ENCODE measurements around the gene LRRC53. TPM values are rescaled to one million over a fixed set of nuclear protein-coding genes. Genes with fewer than 3 reads are reported as not detected.
A peak's percentile ranks its signal among the peaks of the same experiment; 100 is the strongest.

LRRC53 gene
- polyA plus RNA-seq, 2 donors = not detected

- no peaks in the 10 kb centered on the region for H3K27me3 ChIP-seq (ENCODE audit: control insufficient read depth in 1 of 2, insufficient read depth in 2 of 2, low read length in 2 of 2)
- no peaks in the 10 kb centered on the region for H3K9me3 ChIP-seq (ENCODE audit: control insufficient read depth in 2 of 2, insufficient read depth in 1 of 2, low read depth in 1 of 2, low read length in 1 of 2)
- H3K4me3 ChIP-seq (ENCODE audit: low read depth in 1 of 2, low read length in 2 of 2) = no peak overlapping the region
- 34 to 36% methylated on average over 3 of the region's 3 CpGs for WGBS, 2 donors
- H3K36me3 ChIP-seq (ENCODE audit: control insufficient read depth in 2 of 2, insufficient read depth in 2 of 2, low read length in 1 of 2) = no peaks in the 10 kb centered on the region
- H3K27ac ChIP-seq (ENCODE audit: low read depth in 2 of 2, low read length in 1 of 2) = peak overlapping the region in 1 of 2 donors; percentile 10
- no peaks in the 10 kb centered on the region for H3K4me1 ChIP-seq (ENCODE audit: control insufficient read depth in 2 of 2, insufficient read depth in 2 of 2, low read length in 1 of 2)
Measured at GRCh38 chr1:74470936-74471335, 41.5 kb downstream of the LRRC53 start.

DNA sequence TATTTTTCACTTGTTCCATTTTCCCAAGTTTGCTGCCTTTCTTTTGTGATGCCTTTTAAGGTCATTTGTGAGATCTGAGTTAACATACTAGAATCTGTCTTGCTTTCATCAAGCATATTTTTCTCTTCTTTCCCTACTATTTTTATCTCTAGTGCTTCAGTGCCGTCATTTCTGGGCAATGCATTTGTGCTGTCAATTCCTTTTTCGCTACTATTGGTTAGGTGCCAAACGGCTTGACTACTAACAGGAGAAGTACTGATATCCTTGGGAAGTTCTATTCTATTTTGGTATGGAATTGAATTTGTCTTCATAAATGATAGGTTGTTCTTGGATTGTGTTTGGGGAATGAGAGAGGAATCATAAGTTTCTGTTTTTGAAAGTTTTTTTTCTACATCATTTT lies 42.2 kb downstream of the LRRC53 start:
- no peak overlapping the region for H3K4me3 ChIP-seq (ENCODE audit: low read depth in 1 of 2, low read length in 2 of 2)
- H3K4me1 ChIP-seq (ENCODE audit: control insufficient read depth in 2 of 2, insufficient read depth in 2 of 2, low read length in 1 of 2) = no peaks in the 10 kb centered on the region
- H3K9me3 ChIP-seq (ENCODE audit: control insufficient read depth in 2 of 2, insufficient read depth in 1 of 2, low read depth in 1 of 2, low read length in 1 of 2) = no peaks in the 10 kb centered on the region
- H3K36me3 ChIP-seq (ENCODE audit: control insufficient read depth in 2 of 2, insufficient read depth in 2 of 2, low read length in 1 of 2) = no peaks in the 10 kb centered on the region
- no peaks in the 10 kb centered on the region for H3K27me3 ChIP-seq (ENCODE audit: control insufficient read depth in 1 of 2, insufficient read depth in 2 of 2, low read length in 2 of 2)
- H3K27ac ChIP-seq (ENCODE audit: low read depth in 2 of 2, low read length in 1 of 2) = no peak overlapping the region
- WGBS, 2 donors = 53 to 54% methylated on average over 3 of the region's 3 CpGs

DNA sequence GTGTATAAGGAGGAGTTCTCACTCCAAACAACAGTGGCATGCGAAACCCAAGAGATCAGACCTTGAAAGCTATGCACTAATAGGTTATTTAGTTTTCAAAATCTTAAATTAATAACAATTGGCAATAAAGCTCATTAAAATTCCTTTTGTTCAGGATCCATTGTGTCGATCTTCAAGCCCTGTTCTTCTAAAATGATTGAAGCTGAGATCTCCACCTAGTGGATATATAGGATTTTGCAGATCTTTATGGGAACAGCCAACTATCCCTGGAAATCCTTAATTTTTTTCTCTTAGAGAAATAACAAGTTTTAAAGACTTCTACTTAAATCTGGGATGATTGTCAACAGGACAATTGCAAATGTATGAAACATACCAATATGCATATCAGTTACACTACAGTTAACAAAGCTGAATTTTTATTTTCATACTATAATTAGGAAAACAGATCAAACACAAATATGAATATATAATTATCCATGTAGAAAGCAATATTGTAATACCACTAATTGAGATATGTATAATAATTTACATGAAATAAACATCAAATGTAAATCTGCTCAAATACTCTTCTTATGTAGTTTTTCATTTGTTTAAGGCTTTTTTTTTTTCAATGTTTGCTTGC lies 43.3 kb downstream of the LRRC53 start:
- Histone ChIP-seq H3K4me3 (ENCODE audit: low read depth in 1 of 2, low read length in 2 of 2) (no peak overlapping the region), H3K27ac (ENCODE audit: low read depth in 2 of 2, low read length in 1 of 2) (no peak overlapping the region)
- 7 to 11% methylated on average over 2 of the region's 2 CpGs for whole genome bisulfite sequencing, 2 donors

GRCh38 chr1:74467786-74468377 lies 44.5 kb downstream of the LRRC53 start:
- WGBS, 2 donors = 73 to 74% methylated on average over 3 of the region's 3 CpGs
- Histone ChIP-seq H3K36me3 (ENCODE audit: control insufficient read depth in 2 of 2, insufficient read depth in 2 of 2, low read length in 1 of 2) (no peaks in the 10 kb centered on the region), H3K27ac (ENCODE audit: low read depth in 2 of 2, low read length in 1 of 2) (no peak overlapping the region), H3K4me3 (ENCODE audit: low read depth in 1 of 2, low read length in 2 of 2) (no peak overlapping the region), H3K4me1 (ENCODE audit: control insufficient read depth in 2 of 2, insufficient read depth in 2 of 2, low read length in 1 of 2) (no peaks in the 10 kb centered on the region), H3K9me3 (ENCODE audit: control insufficient read depth in 2 of 2, insufficient read depth in 1 of 2, low read depth in 1 of 2, low read length in 1 of 2) (no peaks in the 10 kb centered on the region), H3K27me3 (ENCODE audit: control insufficient read depth in 1 of 2, insufficient read depth in 2 of 2, low read length in 2 of 2) (no peaks in the 10 kb centered on the region)

More for the DNA sequence above, 43.3 kb downstream of the LRRC53 start:
- no peaks in the 10 kb centered on the region for H3K27me3 ChIP-seq (ENCODE audit: control insufficient read depth in 1 of 2, insufficient read depth in 2 of 2, low read length in 2 of 2)
- H3K9me3 ChIP-seq (ENCODE audit: control insufficient read depth in 2 of 2, insufficient read depth in 1 of 2, low read depth in 1 of 2, low read length in 1 of 2) = no peaks in the 10 kb centered on the region
- H3K36me3 ChIP-seq (ENCODE audit: control insufficient read depth in 2 of 2, insufficient read depth in 2 of 2, low read length in 1 of 2) = no peaks in the 10 kb centered on the region
- no peaks in the 10 kb centered on the region for H3K4me1 ChIP-seq (ENCODE audit: control insufficient read depth in 2 of 2, insufficient read depth in 2 of 2, low read length in 1 of 2)

DNA sequence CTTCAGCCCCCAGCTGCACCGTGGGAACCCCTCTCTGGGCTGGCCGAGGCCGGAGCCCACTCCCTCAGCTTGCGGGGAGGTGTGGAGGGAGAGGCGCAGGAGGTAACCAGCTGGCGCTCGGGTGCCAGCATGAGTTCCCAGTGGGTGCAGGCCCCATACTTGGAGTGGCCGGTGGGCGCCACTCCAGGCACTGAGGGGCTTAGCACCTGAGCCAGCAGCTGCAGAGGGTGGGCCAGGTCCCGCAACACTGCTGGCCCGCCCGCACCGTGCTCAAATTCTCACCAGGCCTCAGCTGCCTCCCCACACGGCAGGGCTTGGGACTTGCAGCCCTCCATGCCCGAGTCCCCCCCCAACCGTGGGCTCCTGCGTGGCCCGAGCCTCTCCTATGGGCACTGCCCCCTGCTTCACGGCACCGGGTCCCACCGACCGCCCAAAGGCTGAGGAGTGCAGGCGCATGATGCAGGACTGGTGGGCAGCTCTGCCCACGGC lies 47.2 kb downstream of the LRRC53 start:
- H3K9me3 ChIP-seq (ENCODE audit: control insufficient read depth in 2 of 2, insufficient read depth in 1 of 2, low read depth in 1 of 2, low read length in 1 of 2) = no peaks in the 10 kb centered on the region
- no peak overlapping the region for H3K4me3 ChIP-seq (ENCODE audit: low read depth in 1 of 2, low read length in 2 of 2)
- no peak overlapping the region for H3K27ac ChIP-seq (ENCODE audit: low read depth in 2 of 2, low read length in 1 of 2)
- 93 to 95% methylated on average over 24 of the region's 24 CpGs for WGBS, 2 donors
- H3K4me1 ChIP-seq (ENCODE audit: control insufficient read depth in 2 of 2, insufficient read depth in 2 of 2, low read length in 1 of 2) = no peaks in the 10 kb centered on the region
- no peaks in the 10 kb centered on the region for H3K27me3 ChIP-seq (ENCODE audit: control insufficient read depth in 1 of 2, insufficient read depth in 2 of 2, low read length in 2 of 2)
- H3K36me3 ChIP-seq (ENCODE audit: control insufficient read depth in 2 of 2, insufficient read depth in 2 of 2, low read length in 1 of 2) = no peaks in the 10 kb centered on the region

- Histone ChIP-seq H3K4me1 (ENCODE audit: control insufficient read depth in 2 of 2, insufficient read depth in 2 of 2, low read length in 1 of 2) (no peaks in the 10 kb centered on the region), H3K27ac (ENCODE audit: low read depth in 2 of 2, low read length in 1 of 2) (no peak overlapping the region), H3K36me3 (ENCODE audit: control insufficient read depth in 2 of 2, insufficient read depth in 2 of 2, low read length in 1 of 2) (no peaks in the 10 kb centered on the region), H3K9me3 (ENCODE audit: control insufficient read depth in 2 of 2, insufficient read depth in 1 of 2, low read depth in 1 of 2, low read length in 1 of 2) (no peaks in the 10 kb centered on the region), H3K4me3 (ENCODE audit: low read depth in 1 of 2, low read length in 2 of 2) (no peak overlapping the region), H3K27me3 (ENCODE audit: control insufficient read depth in 1 of 2, insufficient read depth in 2 of 2, low read length in 2 of 2) (no peaks in the 10 kb centered on the region)
- WGBS, 2 donors = 76 to 77% methylated on average over 6 of the region's 6 CpGs
Measured at GRCh38 chr1:74464037-74464436, 48.4 kb downstream of the LRRC53 start.

- H3K36me3 ChIP-seq (ENCODE audit: control insufficient read depth in 2 of 2, insufficient read depth in 2 of 2, low read length in 1 of 2) = no peaks in the 10 kb centered on the region
- H3K9me3 ChIP-seq (ENCODE audit: control insufficient read depth in 2 of 2, insufficient read depth in 1 of 2, low read depth in 1 of 2, low read length in 1 of 2) = no peaks in the 10 kb centered on the region
- no peak overlapping the region for H3K27ac ChIP-seq (ENCODE audit: low read depth in 2 of 2, low read length in 1 of 2)
- no peaks in the 10 kb centered on the region for H3K27me3 ChIP-seq (ENCODE audit: control insufficient read depth in 1 of 2, insufficient read depth in 2 of 2, low read length in 2 of 2)
- H3K4me3 ChIP-seq (ENCODE audit: low read depth in 1 of 2, low read length in 2 of 2) = no peak overlapping the region
- WGBS, 2 donors = 59% methylated on average over 9 of the region's 9 CpGs
- no peaks in the 10 kb centered on the region for H3K4me1 ChIP-seq (ENCODE audit: control insufficient read depth in 2 of 2, insufficient read depth in 2 of 2, low read length in 1 of 2)
Measured at GRCh38 chr1:74463333-74463988, 49.0 kb downstream of the LRRC53 start.

- H3K4me3 ChIP-seq (ENCODE audit: low read depth in 1 of 2, low read length in 2 of 2) = no peak overlapping the region
- H3K27ac ChIP-seq (ENCODE audit: low read depth in 2 of 2, low read length in 1 of 2) = no peak overlapping the region
- peaks cover 0 to 2% of the 10 kb centered on the region in 2 donors for H3K9me3 ChIP-seq (ENCODE audit: control insufficient read depth in 2 of 2, insufficient read depth in 1 of 2, low read depth in 1 of 2, low read length in 1 of 2)
- H3K4me1 ChIP-seq (ENCODE audit: control insufficient read depth in 2 of 2, insufficient read depth in 2 of 2, low read length in 1 of 2) = no peaks in the 10 kb centered on the region
- no peaks in the 10 kb centered on the region for H3K36me3 ChIP-seq (ENCODE audit: control insufficient read depth in 2 of 2, insufficient read depth in 2 of 2, low read length in 1 of 2)
- no peaks in the 10 kb centered on the region for H3K27me3 ChIP-seq (ENCODE audit: control insufficient read depth in 1 of 2, insufficient read depth in 2 of 2, low read length in 2 of 2)
- 61 to 68% methylated on average over 2 of the region's 2 CpGs for WGBS, 2 donors
Measured at GRCh38 chr1:74457253-74457652, 55.2 kb downstream of the LRRC53 start.

DNA sequence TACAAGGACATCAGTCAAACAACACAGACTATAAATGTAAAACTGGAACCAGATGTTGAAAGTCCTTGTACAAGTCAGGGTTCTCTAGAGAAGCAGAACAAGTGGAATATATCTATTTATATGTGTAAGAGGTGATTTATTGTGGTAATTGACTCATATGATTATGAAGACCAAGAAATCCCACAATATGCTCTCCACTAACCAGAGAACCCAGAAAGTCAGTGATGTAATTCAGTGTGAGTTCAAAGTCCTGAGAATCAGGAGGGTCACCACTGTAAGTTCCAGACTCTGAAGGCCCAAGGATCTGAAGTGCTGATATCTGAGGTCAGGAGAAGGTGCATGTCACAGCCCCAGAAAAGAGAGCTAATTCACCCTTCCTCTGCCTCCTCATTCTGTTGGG lies 57.0 kb downstream of the LRRC53 start:
- Histone ChIP-seq H3K4me3 (ENCODE audit: low read depth in 1 of 2, low read length in 2 of 2) (no peak overlapping the region), H3K4me1 (ENCODE audit: control insufficient read depth in 2 of 2, insufficient read depth in 2 of 2, low read length in 1 of 2) (no peaks in the 10 kb centered on the region), H3K27me3 (ENCODE audit: control insufficient read depth in 1 of 2, insufficient read depth in 2 of 2, low read length in 2 of 2) (no peaks in the 10 kb centered on the region), H3K27ac (ENCODE audit: low read depth in 2 of 2, low read length in 1 of 2) (no peak overlapping the region), H3K9me3 (ENCODE audit: control insufficient read depth in 2 of 2, insufficient read depth in 1 of 2, low read depth in 1 of 2, low read length in 1 of 2) (peaks cover 0 to 2% of the 10 kb centered on the region in 2 donors), H3K36me3 (ENCODE audit: control insufficient read depth in 2 of 2, insufficient read depth in 2 of 2, low read length in 1 of 2) (no peaks in the 10 kb centered on the region)

All from esophagus (tissue), 2 donors.